Activated CD8-positive, alpha-beta memory T cell treated with anti-CD3 and anti-CD28 coated beads for 48 hours (primary cell): ENCODE measurements around the gene KAZN.
"Not testable (repeated sequence)": the region's sequence is repeated elsewhere in the genome, so short reads cannot be mapped to it uniquely, and the experiment has no call there.

Source experiments
- DNase-seq, 3 experiments: peaks; one replicate each; pipeline ENCODE4 v3.0.0-alpha.2; 2020; ENCODE audit warnings: low read depth in 2 of 3, low spot score in 2 of 3

KAZN gene

DNA sequence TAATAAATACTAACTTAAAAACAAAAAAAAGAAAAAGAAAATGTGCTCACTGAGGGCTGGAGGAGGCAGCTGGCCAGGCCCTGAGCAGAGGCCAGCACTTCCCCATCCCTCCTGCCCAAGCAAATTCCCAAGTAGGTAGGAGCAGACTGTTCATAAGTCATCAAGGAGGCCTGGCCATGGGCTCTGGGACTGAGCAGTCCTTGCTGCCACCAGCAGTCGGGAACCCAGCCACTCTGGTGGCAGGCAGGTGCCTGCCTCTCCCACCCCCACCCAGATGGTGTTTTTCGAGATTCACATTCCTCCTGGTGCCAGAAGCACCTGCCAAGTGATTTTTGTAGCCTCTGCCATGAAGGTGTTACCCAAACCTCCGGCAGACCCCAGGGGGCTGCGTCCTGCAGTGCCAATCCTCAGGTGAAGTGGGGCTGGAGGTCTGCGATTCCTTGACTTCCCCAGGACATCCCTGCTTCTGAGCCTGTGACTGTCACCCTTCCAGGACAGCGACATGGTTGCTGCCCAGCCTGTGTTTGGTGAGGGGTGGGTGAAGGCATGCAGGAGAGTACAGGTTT lies 350.9 kb downstream of the KAZN start:
- DNase-seq = no peak

DNA sequence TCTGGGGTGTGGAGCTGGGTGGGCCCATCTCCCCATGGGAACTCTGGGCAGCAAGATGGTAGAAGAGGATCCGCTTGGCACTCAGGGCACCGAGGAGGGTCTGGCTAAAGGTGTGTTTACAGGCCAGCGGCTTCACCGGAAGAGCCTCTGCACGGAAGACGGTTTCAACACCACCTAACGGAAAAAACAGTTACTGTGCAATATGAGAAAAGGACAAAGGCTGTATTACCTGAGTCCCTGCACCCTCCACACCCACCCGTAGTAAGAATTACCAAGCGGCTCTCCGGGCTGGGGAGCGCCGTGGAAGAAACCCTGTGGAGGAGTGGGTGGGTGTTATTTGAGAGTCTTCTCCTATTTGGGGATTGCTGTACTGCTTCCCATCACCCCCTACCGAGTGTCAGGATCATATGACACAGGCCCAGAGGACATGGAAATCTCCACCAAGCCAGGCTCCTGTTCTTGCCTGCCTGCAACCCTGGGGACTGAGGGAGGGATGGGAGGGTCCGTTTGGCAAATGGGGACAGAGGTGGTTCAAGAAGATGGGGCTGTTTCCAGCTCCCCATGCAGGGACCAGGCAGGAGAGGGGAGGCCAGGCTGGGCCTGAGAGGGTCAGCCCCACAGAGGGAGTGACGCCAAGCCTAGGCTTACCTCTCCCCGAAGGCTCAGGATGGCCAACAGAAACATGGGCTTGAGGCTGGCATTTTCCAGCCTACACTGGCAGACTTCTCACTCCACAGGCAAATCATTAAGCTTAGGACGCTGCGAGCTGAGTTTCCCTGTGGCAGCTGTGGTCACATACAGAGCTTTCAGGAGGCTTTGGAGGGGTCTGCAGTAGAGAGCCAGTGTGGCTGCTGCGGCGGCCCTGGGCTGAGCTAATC lies 351.6 kb downstream of the KAZN start:
- no peak for DNase-seq

DNA sequence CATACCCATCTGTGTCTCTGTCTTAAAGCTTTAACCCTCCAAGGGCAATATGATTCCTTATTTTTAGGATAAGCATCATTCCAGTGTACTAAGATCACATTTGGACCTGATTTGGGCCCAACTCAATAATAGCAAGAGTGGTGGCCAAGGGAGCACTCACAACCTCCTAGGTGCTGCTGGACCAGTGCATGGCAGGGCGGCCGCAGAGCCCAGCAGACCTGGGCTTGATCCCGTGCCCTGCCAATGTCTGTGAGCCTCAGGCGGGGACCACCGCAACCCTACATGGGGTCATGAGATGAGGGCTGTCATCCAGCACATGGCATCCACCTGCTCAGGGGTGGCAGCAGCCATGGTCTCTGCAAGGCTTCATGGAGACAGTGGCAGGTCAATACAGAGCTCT lies 353.3 kb downstream of the KAZN start:
- no peak for DNase-seq

DNA sequence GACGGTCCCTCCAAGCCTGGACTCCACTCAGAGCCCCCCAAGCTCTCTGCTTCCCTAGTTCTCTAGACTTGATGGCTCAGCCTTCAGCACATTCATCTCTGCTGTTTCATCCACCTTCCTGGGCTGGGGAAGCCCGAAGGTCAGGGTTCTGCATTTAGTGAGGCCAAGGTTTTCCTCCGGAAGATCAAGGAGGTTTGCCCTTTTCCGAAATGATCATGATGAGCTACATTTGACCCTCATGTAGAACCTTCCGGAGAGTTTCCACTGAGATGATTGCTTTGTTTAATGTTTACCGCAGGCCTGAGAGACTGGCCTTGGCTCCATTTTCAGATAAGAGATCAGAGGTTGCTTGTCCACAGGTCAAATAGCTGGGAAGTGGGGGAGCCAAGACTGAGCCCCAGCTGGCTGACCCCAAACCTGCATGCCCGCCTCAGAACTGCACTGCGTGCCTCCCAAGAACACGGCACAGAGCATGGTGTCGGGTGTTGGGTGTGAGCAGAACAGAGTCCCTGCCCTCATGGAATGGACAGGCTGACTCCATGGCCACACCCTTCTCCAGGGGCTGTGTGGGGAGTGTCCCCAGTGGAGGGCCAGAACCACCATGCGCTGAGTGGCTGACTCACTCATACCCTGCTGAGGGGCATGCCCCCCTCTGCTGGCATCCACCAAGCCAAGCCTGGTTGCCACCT lies 354.3 kb downstream of the KAZN start:
- no peak for DNase-seq

DNA sequence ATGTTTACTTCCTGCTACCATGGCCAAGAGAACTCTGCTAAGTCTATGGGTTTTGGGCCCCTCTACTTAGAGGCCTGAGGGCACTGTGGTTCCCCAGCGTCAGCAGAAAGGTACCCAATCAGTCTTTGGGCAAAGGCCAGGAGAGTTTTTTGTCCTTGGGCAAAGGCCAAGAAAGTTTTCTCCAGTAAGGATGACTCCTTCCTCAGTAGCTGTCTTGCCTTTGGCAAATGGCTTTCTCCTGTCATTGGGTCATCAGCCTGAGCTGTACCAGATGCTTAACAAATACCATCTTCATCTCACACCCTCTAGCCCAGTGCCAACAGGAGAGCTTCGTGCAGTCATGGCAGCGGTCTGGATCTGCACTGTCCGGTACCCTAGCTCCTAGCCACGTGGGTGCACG lies 355.7 kb downstream of the KAZN start:
- DNase-seq = no peak

DNA sequence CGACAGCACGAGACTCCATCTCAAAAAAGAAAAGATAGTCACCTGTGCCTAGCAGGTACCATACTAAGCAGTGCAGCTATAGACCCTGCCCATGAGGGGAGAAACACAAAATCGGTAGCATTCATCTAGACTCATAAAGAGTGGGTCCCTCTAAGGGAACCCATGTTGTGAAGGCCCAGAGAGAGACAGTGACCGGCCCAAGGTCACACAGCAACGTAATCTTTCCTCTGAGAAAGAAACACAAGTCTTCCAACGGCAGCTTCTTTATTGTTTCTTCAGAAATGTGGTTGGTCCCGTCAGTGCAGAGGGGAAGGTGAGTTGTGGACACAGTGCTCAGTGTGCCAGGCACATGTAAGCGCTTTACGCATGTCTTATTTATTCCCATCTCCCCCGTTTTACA lies 356.4 kb downstream of the KAZN start:
- no peak for DNase-seq

DNA sequence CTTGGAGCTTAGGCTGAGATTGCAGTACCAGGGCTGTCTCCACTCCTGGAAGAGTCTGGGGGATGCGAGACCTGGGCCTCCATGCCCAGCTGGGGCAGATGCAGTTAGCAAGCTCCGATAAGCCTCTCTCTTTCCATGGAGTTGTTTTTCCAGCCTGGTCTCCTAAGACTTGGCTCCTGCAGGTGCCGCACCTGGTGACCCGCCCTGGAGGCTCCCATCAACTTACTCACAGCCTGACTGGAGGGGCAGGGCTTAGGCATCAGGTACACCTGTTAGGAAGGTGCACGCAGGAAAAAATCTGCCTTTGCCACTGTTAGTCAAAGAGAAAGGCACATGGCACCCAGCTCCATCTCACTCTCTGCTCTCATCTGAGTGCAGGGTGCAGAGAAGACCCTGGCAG lies 356.9 kb downstream of the KAZN start:
- no peak for DNase-seq

DNA sequence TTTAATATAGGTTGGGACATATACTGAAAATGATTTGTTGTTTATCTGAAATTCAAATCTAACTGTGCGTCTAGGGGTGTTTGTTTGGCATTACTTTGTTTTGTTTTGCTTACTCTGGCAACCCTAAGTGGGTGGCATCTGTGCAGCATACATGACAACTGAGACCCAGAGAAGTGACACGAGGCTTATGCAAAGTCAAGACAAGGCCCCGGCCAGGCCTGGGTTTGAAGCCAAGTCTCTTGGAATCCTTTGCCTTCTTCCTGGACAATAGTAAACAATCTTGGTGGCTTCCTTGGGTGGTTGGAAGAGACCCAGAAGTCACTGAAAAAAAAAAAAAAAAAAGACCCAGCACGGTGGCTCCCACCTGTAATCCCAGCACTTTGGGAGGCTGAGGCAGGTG lies 357.5 kb downstream of the KAZN start:
- no peak for DNase-seq

DNA sequence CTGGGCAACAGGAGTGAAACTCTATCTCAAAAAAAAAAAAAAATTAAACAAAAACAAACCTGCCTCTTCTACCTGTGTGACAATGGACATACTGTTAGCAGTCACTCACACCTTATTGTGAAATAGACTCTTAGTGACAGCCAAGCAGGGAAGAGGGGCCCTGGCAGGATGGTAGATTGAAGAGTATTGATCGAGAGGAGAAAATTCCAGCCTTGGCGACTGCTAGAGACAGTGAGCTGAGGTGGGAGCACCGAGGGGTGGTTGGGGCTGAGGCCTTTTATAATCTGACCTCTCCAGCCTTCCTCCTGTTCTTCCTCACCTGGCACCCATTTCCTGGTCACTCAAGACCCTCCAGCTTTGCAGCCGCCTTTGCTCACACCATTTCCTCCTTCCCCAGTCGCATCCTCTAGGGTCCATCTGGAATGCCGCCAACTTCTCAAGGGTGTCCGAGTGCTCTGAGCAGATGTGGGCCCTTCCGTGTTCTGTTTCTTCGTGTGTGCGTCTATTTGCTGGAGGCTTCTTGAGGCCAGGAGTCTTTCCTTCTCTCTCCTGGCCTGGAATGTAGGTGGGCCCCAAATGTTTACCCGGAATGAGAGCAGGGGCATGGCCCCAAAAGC lies 358.2 kb downstream of the KAZN start:
- DNase-seq = no peak

DNA sequence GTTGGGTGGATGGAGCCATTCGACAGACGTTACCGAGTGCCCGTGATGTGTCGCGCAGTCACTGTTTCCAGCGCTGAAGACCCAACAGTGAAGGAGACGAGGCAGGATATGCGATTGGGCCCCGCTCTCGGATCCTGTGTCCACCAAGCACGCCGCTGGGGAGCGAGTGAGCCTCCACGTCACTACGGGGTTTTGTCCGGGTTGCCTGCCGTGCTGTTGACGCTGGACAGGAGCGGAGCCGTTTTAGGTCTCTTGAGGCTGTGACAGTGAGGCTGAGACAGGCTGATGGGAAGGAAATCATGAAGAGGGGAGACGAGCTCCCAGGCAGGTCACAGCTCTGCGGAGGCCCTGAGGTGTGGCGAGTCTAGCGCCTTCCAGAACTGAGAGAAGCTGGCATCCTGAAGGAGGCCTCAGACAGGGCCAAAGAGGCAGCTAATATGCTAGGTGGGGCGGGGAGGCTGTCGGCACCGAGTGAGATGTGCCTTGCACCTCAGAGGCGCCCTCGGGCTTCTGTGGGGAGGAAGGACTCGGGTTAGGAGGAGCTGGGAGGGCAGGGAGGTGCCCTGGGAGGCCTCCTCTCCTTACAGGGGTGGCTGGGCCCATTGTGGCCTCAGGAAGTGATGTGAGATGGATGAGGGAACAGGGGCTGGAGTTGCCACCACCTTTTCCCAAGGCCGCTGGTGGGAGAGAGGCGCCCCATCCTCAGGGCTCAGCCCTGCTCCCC lies 359.1 kb downstream of the KAZN start:
- no peak for DNase-seq

DNA sequence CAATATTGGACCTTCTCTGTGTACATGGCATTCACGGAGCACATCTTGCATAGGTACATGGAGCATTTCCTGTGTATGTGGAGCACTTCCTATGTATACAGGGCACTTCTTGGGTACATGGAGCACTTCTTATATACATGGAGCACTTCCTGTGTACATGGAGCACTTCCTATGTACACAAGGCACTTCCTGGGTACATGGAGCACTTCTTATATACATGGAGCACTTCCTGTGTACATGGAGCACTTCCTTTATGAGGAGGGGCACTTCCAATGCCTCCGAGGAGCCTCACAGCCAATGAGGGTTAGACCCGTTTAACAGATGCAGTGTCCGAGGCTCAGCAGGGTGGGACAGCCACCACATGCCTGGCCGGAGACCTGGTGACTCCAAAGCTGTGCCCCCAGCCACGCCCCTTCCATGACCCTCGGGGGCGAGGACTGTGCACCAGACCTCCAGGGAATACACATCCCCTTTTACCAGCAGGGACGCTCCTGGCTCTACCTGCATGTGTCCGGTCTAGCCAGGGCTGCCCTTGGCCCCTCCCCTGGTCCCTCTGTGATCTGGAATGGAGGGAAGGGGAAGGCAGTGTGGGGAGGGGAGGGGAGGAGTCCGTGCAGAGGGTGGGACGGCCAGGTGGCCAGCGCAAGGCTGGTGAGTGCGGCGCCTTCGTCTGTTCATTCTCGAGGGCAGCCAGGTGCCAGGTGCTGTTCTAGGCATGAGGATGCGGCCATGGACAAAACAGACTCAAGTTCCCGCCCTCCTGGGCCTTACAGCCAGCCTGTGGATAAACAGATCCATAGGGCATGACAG lies 360.0 kb downstream of the KAZN start:
- DNase-seq = no peak

DNA sequence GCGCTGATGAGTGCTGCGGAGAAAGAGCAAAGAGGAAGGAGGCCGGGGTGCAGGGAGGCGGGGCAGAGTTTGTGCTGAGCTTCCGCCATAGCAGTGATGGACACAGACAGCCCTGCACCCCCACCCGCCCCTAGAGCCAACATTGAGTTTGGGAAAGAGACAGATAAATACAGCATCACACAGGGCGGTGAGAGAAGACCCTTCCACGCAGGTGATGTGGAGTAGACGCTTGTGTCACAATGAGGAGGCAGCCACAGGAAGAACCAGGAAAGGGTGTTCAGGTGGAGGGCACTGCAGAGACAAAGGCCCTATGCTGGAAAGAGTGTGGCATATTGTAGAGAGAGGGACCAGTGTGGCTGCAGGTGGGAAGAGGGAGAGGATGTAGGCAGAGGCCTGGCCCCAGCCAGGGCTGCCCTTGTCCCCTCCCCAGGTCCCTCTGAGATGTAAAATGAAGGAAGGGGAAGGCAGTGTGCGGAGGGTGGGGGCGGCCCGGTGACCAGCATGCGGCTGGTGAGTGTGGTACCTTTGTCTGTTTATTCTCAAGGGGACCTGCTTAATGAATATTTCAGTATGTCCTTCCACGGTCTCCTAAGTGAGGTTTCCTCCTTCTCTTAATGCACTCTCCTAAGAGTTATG lies 360.7 kb downstream of the KAZN start:
- DNase-seq = no peak

DNA sequence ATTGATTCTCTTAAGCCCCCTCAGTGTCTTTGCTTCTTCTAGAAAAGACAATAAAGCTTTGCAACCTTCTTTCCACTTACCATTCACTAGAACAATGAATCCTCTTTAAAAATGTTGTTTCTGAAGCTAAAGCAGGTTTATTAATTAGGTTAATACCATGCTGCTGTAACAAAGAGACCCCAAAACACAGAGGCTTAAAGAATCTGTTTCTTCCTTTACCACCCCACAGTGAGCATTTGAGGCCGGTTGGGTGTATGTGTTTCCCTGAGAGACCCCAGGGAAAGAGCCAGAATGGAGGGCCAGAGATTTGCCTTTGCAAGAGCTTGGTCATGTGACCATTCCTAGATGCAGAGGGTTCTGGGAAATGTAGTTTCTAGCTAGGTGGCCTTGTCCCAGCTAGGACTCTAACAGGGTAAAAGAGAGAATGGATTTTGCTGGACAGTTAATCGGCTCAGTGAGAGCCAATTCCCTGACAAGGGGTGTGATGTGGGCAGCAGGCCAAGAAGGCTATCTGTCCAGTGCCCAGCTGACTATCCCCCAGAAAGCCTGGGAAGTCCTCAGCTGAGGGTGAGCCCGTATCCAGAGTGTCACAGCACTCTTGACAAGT lies 363.3 kb downstream of the KAZN start:
- DNase-seq = no peak

DNA sequence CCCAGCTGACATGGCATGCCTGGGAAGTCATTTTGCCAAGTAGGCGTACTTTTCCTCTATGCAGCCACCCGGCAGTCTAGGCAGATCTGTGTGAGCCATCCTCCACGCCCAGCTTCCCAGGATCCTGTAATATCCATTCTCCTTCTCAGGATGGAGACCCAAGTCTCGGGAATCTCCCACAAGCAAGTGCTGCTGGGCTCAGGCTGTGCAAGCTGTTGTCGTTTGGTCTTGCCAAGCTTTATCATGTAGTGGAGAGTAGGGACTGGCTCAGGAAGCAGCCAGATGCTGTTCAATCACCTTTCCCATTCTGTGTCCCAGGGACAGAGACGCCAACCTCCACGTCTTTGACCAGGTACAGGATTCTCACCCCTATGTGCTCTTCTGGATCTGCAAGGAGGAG lies 363.9 kb downstream of the KAZN start:
- DNase-seq = no peak

DNA sequence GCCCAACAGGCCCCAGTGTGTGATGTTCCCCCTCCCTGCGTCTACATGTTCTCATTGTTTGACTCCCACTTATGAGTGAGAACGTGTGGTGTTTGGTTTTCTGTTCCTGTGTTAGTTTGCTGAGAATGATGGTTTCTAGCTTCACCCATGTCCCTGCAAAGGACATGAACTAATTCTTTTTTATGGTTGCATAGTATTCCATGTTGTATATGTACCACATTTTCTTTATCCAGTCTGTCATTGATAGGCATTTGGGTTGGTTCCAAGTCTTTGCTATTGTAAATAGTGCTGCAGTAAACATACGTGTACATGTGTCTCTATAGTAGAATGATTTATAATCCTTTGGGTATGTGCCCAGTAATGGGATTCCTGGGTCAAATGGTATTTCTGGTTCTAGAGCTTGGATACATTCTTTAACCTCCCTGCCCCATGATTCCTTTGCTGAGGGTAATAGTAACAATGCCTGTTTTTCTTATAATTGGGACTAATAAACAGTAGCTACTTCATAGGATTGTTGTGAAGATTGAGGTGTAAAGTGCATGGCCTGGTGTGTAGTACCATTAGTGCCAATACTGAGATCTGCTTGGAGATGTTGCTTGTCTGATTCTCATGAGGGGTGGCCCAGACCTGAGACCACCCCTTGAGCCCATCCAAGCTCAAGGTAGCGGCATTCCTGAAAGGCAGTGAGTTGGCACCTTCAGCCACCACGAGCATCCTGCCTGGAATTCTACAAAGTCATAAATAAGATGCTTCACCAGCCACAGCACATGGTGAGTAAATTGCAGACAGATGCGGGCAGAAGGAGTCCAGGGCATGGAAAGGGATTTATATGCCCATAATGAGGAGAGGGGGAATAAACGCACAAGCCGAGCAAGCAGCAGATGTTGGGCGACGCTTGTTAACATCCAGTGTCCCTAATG lies 365.6 kb downstream of the KAZN start:
- not testable (repeated sequence) for DNase-seq

DNA sequence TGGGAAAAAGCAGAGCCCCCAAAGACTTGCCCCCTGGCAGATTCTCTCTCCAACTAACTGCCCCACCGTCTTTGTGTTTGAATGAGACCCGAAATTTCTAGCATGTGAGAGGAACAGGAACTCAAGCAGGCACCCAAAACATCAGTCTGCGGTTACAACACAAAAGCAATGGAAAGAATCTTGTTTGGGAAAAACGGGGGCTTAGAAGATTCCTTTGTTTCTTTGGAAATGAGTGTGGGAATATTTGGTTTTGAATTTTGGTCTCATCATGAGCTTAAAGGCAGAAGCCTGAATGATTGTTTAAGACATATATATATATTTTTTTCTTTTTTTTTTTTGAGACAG lies 366.2 kb downstream of the KAZN start:
- DNase-seq = no peak

DNA sequence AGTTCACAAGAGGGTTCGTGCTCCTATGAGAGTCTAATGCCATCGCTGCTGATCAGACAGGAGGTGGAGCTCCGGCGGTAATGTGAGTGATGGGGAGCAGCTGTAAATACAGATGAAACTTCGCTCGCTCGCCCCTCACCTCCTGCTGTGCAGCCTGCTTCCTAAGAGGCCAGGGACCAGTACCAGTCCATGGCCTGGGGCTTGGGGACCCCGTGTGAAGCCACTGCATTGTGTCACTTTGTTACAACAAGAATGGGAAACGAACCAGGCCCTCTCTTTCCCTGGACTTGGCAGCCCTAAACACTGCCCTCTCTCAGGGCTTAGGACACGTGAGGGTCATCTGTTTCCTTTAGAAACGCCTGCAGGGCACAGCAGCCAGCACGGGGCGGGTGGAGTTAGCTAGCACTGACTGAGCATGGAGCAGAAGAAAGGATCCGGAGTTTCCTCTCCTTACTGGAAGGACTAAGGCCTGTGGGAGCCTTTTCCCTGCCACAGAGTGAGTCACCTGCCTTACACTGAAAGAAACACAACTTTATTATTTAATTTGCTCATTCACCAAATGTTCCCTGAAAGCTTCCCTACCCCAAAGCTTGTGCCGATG lies 369.9 kb downstream of the KAZN start:
- DNase-seq = no peak

DNA sequence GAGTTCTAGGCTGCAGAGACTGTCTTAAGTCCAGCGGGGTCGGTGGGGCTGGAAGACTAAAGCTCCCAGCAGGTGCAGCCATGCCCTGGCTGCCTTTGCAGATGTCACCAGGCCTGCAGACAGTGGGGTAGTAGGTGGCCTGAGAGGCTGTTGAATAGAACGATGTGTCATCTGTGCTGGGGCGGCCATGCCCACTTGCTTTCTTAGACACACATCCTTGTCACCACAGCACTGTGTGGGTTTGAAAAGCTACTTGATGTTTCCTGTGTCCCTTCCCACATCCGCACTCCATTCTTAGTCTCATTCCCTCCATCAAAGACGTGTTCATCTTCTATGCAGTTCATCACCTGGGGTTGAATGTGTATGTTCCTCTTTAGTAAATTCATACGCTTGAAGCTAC lies 370.5 kb downstream of the KAZN start:
- DNase-seq = no peak
